ENCODE data around the gene TLR2. TPM values are rescaled to one million over a fixed set of nuclear protein-coding genes. Genes with fewer than 3 reads are reported as not detected.

Gene TLR2
- total RNA-seq, 1 donor from 2014 or later = 0.22 TPM

DNA sequence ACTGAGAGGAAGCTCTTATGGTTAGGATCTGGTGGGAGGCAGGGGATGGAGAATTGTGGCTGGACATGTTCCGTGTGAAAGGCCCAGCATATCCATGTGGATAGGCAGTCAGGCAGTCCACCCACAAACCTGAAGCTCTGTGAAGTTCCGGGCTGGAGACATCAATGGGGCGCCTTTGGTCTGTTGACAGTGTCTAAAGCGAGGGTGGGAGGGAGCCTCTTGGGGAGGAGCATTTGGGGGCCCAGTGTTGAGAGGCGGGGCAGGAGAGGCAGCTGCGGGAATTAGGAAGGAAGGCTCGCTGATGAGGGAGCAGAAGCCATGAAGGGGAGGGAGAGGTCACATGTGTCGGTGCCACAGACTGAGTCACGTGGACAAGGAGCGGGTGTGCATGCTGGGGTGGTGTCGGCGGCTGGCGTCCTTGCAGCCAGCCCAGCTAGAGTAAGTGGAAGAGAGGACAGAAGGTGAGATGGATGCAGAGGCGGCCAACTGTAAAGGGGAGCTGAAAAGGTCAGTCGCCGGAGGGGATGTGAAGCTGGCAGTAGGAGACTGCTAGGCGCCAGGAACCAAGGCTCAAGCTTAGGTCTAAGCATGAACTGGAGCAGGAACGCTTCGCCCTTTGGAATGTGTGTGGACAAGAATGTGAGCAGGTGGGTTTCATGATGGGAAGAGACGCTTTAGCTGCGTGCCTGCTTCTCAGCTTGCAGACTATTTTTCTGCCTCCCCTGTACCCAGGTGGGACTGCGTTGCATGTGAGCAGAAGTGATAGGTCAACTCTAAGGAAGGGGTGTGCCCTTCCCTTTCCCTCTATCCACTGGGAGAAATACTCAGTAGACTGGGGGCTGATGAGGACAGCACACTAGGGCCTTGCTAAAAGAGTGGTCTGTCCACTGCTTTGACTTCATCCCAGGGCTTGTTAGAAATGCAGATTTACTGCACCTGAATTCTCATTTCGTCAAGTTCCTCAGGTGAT is 44.0 kb upstream of the TLR2 start:
- Histone ChIP-seq H3K36me3 (no peaks in the 10 kb centered on the region), H3K4me2 (no peak overlapping the region), H2AFZ (replicated peaks) (no peak overlapping the region), H3K27ac (no peak overlapping the region), H3K4me1 (no peaks in the 10 kb centered on the region), H3K79me2 (ENCODE audit: low read depth) (no peaks in the 10 kb centered on the region), H3K9me3 (ENCODE audit: low read depth) (no peaks in the 10 kb centered on the region), H3K9ac (no peak overlapping the region), H3K27me3 (no peaks in the 10 kb centered on the region), H4K20me1 (ENCODE audit: low read depth) (no peaks in the 10 kb centered on the region), H3K4me3 (no peak overlapping the region), H3F3A (ENCODE audit: low read depth) (no peaks in the 10 kb centered on the region)
- Mint-ChIP-seq H3K4me3 (peak overlapping the region; percentile 17), H3K4me1 (peaks cover 5% of the 10 kb centered on the region), H3K27ac (peak overlapping the region; percentile 75), H3K36me3 (peaks cover 17% of the 10 kb centered on the region), H3K27me3 (ENCODE audit: insufficient read depth, low read depth) (no peaks in the 10 kb centered on the region), H3K9me3 (peaks cover 3% of the 10 kb centered on the region)
- TF ChIP-seq, protein P1, sequence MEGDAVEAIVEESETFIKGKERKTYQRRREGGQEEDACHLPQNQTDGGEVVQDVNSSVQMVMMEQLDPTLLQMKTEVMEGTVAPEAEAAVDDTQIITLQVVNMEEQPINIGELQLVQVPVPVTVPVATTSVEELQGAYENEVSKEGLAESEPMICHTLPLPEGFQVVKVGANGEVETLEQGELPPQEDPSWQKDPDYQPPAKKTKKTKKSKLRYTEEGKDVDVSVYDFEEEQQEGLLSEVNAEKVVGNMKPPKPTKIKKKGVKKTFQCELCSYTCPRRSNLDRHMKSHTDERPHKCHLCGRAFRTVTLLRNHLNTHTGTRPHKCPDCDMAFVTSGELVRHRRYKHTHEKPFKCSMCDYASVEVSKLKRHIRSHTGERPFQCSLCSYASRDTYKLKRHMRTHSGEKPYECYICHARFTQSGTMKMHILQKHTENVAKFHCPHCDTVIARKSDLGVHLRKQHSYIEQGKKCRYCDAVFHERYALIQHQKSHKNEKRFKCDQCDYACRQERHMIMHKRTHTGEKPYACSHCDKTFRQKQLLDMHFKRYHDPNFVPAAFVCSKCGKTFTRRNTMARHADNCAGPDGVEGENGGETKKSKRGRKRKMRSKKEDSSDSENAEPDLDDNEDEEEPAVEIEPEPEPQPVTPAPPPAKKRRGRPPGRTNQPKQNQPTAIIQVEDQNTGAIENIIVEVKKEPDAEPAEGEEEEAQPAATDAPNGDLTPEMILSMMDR (IDR thresholded peaks at IDR 0.05) = no peak
- TF ChIP-seq EZH2 (IDR thresholded peaks at IDR 0.05) (no peak), EZH2phosphoT487 (IDR thresholded peaks at IDR 0.05) (no peak)
- DNase-seq (ENCODE audit: low spot score) = no peak

GRCh38 chr4:153641532-153641931 is 42.5 kb upstream of the TLR2 start:
- no peak overlapping the region for H3K4me2 ChIP-seq
- no peaks in the 10 kb centered on the region for H3K4me1 ChIP-seq
- no peak for DNase-seq (ENCODE audit: low spot score)
- no peaks in the 10 kb centered on the region for H3F3A ChIP-seq (ENCODE audit: low read depth)
- no peaks in the 10 kb centered on the region for H3K36me3 ChIP-seq
- TF ChIP-seq EZH2 (IDR thresholded peaks at IDR 0.05) (no peak), EZH2phosphoT487 (IDR thresholded peaks at IDR 0.05) (no peak)
- TF ChIP-seq, protein P1 (IDR thresholded peaks at IDR 0.05) = no peak
- H3K4me1 Mint-ChIP-seq = peaks cover 5% of the 10 kb centered on the region
- H3K27ac ChIP-seq = no peak overlapping the region
- no peaks in the 10 kb centered on the region for H3K27me3 ChIP-seq
- no peaks in the 10 kb centered on the region for H4K20me1 ChIP-seq (ENCODE audit: low read depth)
- no peaks in the 10 kb centered on the region for H3K9me3 ChIP-seq (ENCODE audit: low read depth)
- peaks cover 4% of the 10 kb centered on the region for H3K36me3 Mint-ChIP-seq
- H3K27ac Mint-ChIP-seq = no peak overlapping the region
- no peak overlapping the region for H3K4me3 ChIP-seq
- H3K9ac ChIP-seq = no peak overlapping the region
- H3K9me3 Mint-ChIP-seq = peaks cover 3% of the 10 kb centered on the region
- no peak overlapping the region for H3K4me3 Mint-ChIP-seq
- H3K27me3 Mint-ChIP-seq (ENCODE audit: insufficient read depth, low read depth) = no peaks in the 10 kb centered on the region
- no peak overlapping the region for H2AFZ ChIP-seq (replicated peaks)
- H3K79me2 ChIP-seq (ENCODE audit: low read depth) = no peaks in the 10 kb centered on the region

DNA sequence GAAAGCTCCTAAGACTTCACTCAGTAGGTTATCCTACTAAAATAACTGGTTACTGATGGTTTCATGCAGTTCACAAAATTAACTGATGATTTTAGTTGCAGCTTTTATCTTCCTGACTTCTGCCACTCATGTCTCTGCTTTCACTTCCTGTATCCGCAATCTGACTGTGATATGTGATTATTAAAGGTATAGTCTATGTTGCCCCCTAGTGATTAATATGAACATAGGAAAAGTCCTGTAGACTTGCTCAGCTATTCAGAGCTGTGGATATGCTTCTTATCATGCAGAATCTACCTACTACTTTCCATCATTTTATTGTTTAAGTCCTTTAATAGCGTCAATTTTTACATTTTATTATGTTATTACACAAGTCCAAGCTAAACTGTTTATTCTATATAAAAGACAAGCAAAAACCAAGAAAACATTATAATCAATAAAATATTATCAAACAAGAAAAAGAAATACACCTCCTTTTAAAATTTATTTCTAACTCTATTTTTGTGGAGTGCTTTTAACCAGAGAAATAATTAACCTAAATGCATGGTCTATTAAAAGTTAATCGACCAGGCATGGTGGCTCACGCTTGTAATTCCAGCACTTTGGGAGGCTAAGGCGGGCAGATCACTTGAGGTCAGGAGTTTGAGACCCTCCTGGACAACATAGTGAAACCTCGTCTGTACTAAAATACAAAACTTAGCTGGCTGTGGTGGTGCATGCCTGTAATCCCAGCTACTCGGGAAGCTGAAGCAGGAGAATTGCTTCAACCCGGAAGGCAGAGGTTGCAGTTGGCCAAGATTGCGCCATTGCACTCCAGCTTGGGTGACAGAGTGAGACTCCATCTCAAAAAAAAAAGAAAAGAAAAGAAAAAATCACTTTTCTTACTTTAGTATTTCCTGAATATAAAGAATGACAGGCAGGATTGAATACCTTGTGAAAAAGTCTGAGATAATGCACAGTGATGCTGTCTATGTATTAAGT is 40.4 kb upstream of the TLR2 start:
- Histone ChIP-seq H3K79me2 (ENCODE audit: low read depth) (no peaks in the 10 kb centered on the region), H3K4me3 (no peak overlapping the region), H3F3A (ENCODE audit: low read depth) (no peaks in the 10 kb centered on the region), H3K4me2 (no peak overlapping the region), H3K27me3 (no peaks in the 10 kb centered on the region), H3K9ac (no peak overlapping the region), H4K20me1 (ENCODE audit: low read depth) (no peaks in the 10 kb centered on the region), H3K4me1 (no peaks in the 10 kb centered on the region), H2AFZ (replicated peaks) (no peak overlapping the region), H3K27ac (no peak overlapping the region), H3K9me3 (ENCODE audit: low read depth) (no peaks in the 10 kb centered on the region), H3K36me3 (no peaks in the 10 kb centered on the region)
- Mint-ChIP-seq H3K4me1 (peaks cover 12% of the 10 kb centered on the region), H3K36me3 (peaks cover 4% of the 10 kb centered on the region), H3K27me3 (ENCODE audit: insufficient read depth, low read depth) (no peaks in the 10 kb centered on the region), H3K27ac (no peak overlapping the region), H3K4me3 (no peak overlapping the region), H3K9me3 (peaks cover 3% of the 10 kb centered on the region)
- peak; percentile 11 for DNase-seq (ENCODE audit: low spot score)
- TF ChIP-seq EZH2 (IDR thresholded peaks at IDR 0.05) = no peak
- TF ChIP-seq, protein P1 (IDR thresholded peaks at IDR 0.05) = peak; percentile 48
